NCI-H1694 (cell line): ENCODE measurements around the gene EPG5.
"Not testable (repeated sequence)": the region's sequence is repeated elsewhere in the genome, so short reads cannot be mapped to it uniquely, and the experiment has no call there.

Experiments used
- DNase-seq: peaks from one replicate; lab custom pipeline; 2025; lab: John Stamatoyannopoulos, UW

The EPG5 gene, protein sequence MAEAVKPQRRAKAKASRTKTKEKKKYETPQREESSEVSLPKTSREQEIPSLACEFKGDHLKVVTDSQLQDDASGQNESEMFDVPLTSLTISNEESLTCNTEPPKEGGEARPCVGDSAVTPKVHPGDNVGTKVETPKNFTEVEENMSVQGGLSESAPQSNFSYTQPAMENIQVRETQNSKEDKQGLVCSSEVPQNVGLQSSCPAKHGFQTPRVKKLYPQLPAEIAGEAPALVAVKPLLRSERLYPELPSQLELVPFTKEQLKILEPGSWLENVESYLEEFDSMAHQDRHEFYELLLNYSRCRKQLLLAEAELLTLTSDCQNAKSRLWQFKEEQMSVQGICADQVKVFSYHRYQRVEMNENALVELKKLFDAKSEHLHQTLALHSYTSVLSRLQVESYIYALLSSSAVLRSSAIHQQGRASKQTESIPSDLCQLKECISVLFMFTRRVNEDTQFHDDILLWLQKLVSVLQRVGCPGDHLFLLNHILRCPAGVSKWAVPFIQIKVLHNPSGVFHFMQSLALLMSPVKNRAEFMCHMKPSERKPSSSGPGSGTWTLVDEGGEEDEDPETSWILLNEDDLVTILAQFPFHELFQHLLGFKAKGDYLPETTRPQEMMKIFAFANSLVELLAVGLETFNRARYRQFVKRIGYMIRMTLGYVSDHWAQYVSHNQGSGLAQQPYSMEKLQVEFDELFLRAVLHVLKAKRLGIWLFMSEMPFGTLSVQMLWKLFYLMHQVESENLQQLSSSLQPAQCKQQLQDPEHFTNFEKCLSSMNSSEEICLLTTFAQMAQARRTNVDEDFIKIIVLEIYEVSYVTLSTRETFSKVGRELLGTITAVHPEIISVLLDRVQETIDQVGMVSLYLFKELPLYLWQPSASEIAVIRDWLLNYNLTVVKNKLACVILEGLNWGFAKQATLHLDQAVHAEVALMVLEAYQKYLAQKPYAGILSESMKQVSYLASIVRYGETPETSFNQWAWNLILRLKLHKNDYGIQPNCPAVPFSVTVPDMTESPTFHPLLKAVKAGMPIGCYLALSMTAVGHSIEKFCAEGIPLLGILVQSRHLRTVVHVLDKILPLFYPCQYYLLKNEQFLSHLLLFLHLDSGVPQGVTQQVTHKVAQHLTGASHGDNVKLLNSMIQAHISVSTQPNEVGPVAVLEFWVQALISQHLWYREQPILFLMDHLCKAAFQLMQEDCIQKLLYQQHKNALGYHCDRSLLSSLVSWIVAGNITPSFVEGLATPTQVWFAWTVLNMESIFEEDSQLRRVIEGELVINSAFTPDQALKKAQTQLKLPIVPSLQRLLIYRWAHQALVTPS (N-terminal part only)

DNA sequence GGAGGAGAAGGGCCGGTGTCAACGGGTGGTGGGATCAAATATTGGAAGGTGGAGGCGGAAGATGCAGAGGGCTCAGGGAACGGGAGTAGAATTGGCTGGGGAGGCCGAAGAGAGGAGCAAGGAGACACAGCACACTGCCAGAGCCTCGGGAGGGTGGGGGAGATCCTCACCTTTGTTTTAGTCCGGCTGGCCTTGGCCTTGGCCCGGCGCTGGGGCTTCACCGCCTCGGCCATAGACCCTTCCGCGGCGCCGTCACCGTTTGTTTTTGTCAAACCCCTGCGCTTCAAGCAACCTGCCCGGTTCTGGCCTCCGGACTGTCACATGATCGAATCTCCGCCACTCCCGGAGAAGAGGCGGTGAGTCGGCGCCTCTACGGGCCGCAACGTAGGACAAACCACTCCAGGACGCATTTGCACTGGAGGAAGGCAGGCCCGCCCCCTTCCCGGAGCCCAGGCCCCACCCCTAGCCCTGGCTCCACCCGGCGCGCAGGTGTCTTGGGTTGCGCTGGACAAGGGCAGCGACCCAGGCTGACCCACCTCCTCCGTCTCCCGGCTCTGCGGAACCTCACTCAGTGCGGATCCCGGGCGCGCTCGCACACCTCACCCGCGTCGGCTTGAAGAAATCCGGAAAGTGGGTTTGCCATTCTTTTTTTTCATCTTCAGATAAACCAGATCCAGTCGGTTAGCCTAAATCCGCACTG, at the start of gene EPG5:
Gene EPG5 (minus strand): TSS at position 323 of the 700 bp plus-strand sequence. CDS start 90 bp downstream, at position 233.
- DNase-seq, result peak; percentile 76

DNA sequence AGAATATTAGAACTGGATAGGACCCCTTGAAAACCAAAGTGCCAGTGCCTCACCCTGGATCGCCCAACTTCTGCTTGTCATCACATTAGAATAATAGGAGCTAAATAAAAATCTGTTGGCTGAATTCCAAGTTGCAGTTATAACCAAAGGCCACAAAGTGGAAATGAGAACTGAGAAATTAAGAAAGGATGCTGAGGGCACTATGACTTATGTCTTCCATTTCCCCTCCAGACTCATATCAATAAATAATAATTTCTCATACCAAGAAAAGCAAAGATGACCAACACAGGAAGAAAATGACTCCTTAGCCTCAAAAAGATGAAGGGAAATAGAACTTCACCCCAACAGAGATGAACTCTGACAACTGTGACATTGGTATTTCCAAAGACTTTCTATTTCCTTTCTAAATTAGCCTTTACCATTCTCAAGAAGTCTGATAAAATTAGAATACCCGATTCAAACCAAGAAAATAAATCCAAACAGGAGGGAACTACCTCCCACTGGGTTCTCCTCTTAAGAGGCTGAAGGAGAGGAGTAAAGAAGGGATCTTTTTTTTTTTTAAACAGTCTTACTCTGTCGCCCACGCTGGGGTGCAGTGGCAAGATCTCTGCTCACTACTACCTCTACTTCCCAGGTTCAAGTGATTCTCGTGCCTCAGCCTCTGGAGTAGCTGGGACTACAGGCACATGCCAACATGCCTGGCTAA, 46.5 kb upstream of the EPG5 start:
- DNase-seq, result no peak

DNA sequence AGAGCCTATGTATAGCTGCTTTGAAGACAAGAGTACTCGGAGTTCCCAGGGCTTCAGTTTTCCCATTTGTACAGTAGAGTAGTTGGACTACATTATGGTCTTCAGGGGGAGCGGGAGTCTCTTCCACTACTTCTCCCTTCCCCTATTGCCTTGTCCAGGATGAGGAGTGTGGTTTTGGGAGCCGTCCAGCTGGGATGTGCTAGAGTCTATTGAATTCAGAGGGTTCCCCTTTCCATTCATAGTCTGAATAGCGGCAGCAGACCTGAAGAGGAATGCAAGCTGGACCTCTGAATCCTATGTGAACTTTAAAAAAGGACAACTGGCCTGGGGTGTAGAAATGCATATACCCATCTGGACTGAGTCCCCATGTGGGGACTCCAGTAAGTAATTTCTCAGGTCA, 43.5 kb upstream of the EPG5 start:
- DNase-seq, result no peak

DNA sequence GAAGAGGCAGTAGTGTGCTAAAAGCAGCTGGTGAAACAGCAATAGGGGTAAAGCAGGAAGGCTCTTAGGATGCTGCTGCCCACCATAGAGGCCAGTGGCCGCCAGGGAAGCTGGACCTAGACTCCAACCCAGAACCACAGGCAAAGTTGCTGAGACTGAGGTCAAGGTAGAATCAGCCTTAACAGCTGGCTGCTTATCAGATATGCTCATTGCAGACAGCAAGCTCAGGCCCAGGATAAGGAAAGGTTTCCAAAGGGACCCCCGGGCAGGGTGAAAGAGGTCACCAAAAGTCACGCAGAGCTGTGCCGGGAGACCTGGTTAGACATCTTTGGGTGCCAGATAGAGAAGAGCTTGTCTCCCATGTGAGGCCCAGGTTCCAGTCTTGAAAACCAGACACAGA, 42.9 kb upstream of the EPG5 start:
- no peak for DNase-seq

DNA sequence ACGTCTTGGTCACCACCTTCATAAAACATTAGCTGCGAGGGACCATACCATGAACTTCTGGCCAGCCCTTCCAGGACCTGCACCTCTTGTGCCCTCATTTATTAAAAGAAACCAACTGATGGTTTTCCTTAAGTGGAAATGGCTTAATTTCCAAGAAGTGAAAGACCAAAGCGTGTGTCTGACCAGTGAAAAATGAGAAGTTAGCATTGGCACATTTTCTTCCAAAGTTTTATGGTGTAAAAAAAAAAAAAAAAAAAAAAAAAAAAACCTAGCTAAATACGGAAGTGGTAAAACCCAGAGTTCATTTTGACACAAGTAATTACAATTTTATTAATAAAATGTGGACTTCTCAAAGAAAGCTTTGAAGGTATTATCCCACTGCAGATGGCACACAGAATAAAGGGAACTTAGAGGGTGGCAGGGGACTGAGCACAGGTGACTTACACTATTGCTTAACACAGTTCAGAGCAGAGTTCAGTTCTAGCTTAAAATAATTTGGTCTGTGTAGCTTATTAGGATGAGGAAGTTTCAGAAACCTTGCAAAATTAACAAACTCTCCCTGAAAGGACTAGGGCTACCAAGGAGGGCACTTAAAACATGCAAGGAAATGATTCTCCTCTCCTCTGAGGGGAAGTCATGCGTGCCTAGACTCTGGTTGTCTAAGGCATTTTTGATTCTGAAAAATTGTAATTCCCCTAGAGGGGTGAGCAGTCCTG, 42.2 kb upstream of the EPG5 start:
- no peak for DNase-seq

DNA sequence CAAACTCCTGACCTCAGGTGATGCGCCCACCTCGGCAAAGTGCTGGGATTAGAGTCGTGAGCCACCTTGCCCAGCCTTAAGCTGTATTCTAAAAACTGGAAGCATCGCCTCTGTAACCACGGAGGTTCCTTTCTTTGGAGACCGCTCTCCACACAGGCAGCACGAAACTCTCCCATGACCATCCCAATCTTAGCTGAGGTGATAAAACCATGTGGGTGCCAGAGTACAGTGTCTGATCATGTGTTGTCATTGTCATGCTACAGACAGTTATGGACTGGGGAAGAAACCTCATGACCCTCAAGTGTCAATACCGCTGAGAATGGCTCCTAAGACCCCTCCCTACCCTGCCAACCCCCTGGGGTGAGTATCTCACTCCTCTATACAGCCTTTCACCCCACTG, 41.4 kb upstream of the EPG5 start:
- DNase-seq, result no peak

DNA sequence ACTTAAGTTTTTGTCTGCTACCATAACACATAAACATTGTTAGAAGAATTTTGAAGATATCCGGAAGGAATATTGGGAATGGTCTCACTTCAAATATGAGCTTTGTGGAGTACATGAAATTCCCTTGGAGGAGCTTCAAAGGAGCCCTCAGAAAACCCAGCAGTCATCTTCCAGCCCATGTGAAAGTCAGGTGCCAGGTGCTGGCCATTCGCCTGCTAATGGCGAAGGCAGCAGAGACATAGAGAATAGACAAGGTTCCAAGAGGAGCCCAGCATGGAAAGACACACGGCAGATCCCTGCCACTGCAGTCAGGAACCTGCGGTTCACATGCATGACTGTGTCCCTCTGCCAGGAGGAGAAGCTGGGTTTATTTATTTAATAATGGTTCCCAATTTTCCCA, 40.0 kb upstream of the EPG5 start:
- DNase-seq, result no peak

DNA sequence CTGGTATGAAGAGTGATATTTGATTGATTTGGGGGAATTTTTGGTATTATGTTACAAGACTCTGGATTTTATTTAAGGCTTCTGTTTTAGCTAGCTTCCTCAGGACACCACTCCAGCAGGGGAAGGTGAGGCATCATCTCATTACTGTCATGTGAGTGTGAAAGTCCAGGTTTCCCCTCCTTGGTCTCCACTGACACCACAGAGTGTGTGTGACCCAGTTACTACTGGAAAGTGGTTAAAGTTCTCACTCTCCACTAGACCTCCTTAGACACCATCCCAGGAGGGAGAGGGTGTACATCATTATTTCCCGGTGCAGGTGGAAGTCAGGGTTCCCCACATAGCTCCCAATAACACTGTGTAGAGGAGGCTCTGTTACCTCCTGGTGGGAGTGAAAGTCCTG, 35.8 kb upstream of the EPG5 start:
- no peak for DNase-seq

DNA sequence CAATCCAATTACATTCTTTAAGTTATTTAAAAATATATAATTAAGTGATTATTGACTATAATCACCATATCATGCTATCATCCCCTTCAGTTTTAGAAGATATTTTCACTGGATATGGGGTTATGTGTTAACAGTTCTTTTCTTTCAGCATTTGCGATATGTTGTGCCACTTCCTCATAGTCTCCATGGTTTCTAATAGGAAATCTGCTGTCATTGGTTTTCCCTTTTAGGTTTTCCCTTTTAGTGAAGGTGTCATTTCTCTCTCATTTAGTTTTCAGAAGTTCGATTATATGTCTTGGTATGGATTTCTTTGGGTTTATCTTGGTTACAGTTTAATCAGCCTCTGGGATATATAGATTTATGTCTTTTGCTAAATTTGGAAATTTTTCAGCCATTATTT, 34.8 kb upstream of the EPG5 start:
- DNase-seq, result no peak

DNA sequence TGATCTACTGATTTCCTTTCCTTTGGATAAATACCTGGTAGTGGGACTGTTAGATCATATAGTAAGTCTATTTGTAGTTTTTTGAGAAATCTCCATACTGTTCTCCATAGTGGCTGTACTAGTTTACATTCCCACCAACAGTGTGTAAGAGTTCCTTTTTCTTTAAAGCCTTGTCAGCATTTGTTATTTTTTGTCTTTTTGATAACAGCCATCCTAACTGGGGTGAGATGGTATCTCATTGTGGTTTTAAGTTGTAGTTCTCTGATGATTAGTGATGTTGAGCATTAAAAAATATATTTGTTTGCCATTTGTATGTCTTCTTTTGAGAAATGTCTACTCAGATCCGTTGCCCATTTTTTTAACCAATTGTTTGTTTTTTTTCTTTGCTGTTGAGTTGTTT, 33.9 kb upstream of the EPG5 start:
- no peak for DNase-seq

DNA sequence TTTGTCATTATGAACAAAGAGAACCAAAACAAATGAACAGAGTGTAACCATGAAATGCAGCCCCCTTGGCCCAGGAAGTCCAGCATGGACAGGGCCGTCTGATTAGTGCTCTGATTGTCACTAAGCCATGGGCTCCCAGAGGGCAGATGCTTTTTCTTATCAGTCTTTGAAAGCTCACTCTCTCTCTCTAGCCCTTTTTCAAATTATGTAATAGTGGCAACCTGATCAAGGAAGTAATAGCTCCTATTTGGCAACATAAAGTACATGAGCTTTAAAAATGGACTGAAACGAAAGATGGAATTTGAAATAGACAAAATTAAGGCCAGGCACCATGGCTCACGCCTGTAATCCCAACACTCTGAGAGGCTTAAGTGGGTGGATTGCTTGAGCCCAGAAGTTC, 32.4 kb upstream of the EPG5 start:
- no peak for DNase-seq

DNA sequence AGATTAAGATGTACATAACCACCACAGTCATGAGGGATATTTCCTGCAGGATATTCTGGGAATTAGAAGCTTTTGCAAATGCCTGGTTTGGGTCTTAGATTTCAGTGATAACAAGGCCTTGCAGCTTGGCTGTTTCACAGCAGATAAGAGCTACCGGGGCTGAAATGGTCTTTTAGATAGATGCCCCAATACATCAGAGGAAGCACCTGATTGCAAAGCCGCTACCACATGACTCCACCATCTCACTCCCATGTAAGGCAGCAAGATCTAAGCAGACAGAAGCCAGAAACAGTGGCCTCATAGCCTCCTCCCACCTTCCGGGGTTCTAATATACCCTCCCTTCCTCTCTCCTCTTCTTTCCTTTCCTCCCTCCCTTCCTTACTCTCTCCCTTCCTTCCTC, 31.1 kb upstream of the EPG5 start:
- no peak for DNase-seq

DNA sequence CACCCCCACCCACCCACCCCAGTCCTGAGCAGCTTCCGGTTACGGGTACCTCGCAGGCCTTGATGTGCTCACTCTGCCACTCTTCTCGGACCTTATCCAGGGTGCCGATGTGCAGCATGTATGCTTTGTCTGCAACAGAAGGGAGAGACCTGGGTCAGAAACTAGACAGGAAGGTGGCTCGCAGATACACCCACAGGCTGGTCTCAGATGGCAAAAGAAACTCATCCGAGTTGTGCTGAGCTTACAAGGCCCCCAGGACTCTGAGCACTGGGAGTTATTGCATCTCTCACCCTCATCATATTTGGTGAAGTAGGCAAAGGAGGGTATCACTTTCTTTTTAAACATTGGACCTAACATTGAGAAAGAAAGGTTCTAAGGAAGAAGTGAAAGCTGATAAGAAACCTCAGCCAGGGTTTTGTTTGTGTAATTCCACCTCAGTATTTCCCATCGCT, 30.6 kb upstream of the EPG5 start:
- DNase-seq, result no peak

DNA sequence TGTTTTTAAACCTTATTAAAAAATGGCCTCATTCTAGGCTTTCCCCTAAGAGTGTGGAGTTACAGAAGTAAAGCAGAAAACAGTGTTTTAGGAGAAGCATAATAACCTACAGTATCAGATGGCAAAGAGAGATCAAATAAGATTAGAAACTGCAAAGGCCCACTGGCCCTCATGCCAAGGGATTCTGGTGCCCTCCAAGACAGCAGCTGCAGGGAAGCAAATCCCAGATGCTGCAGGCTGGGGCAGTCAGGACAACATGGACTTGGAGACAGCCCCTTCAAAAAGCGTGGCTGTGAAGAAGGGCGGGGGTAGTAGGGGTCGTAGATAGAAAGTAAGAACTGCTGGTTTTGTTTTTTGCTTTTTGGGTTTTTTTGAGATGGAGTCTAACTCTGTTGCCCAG, 28.3 kb upstream of the EPG5 start:
- DNase-seq, result no peak

DNA sequence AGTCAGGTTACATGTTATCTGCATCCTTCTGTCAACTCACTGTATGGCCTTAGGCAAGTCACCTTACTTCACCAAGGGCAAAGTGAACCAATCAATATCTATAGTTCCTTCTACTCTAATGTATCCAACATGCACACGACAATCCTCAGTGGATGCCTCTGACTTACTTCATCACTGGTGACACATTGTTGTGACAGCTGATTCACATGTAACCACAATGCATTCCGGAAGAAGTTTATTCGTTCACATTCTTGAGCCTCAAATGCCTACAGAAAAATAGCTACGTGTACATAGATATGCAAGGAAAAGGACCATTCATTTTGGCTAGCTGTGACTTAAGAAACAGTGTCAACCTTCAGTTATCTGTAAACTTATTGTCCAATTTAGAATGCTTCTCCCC, 26.3 kb upstream of the EPG5 start:
- DNase-seq, result no peak

DNA sequence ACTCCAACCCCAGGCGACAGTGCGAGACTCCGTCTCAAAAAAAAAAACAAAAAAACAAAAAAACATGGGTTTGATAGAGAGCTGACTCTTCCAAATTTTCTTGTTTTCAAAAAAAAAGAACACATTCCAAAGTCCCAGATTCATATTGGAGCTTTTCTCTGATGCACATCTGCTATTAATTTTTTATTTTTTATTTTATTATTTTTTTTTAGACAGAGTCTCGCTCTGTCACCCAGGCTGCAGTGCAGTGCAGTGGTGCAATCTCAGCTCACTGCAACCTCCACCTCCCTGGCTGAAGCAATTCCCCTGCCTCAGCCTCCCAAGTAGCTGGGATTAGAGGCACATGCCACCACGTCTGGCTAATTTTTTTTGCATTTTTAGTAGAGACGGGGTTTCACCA, 25.4 kb upstream of the EPG5 start:
- DNase-seq, result not testable (repeated sequence)

DNA sequence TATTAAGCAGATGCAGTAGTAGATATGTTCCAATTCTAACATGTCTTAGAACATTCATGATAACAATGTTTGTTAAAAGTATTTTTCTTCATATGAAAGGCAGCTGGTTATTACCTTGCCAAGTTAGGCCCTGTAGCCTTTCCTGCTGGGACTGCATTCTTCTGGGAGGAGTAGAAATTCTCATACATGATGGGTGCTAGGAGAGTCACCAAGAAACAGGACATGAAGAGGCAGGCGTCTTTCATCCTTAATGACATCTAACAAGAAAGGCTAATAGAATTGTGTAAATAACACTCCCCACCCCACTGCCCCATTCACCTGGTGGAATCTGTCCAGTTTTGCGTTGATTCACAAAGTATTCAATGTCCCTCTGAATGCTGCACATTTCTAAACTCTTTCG, 24.7 kb upstream of the EPG5 start:
- no peak for DNase-seq

DNA sequence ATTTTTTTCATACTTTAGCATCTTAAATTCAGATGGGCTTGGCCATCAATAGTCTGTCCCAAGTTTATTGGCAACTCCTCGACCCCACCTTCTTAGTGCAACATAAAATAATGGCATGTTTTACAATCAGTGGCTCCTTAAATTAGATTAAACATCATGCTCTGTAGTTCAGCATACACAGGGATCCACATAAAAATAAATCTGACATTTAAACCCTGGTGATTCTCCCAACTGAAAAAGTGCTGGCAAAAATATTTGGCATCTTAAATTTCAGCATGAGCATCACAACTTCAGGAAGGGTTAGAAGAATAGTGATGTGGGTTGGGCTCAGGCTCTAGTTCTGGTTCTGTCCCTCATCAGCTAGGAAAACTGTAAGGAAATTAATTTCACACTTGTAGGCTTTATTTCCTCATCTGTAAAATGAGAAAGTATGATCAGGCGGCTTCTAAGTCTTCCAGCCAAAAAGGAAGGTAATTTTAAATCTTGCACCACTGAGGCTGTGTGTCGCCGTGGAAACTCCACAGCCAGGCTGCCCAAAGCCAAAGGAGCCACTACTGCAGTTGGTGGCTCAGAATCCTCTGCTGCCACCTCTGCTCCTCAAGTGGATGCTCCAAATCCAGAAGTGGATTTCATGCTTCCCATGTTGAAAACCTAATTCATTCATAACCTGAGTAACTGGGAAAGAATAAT, 17.6 kb upstream of the EPG5 start:
- no peak for DNase-seq

DNA sequence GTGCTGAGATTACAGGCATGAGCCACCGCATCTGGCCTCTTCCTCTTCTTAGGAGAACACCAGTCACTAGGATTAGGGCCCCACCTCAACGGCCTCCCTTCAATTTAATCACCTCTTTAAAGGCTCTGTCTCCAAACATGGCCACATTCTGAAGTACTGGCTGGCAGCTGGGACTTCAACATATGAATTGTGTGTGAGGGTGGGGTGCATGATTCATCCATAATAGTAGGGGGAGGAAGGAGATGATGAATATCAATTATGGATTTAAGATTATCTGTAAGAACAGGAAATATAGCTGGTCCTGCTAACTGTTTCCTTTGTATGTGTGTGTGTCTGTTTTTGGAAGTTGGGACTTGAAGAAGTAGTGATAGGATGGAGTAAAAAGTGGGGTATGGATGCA, 14.7 kb upstream of the EPG5 start:
- DNase-seq, result no peak

DNA sequence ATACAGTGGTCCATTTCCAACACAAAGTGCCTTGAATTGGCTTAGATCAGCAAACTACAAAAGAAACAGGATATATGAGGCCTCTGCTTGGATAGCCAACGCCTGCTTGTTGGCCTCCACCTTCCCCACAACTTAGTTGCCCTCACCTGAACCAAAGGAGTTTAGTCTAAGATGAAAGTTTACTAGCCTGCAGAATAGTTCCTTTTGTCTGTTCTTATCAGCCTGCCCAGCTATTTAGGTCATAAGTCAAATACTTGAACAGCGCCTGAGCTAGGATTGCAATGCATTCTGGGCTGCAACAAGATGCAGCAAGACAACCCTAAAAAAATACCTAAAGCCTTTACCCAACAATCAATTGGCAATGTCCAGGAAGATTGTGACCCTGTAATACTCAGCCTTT, 13.1 kb upstream of the EPG5 start:
- no peak for DNase-seq
